ENCODE data around the gene LBX2.

Gene LBX2

DNA sequence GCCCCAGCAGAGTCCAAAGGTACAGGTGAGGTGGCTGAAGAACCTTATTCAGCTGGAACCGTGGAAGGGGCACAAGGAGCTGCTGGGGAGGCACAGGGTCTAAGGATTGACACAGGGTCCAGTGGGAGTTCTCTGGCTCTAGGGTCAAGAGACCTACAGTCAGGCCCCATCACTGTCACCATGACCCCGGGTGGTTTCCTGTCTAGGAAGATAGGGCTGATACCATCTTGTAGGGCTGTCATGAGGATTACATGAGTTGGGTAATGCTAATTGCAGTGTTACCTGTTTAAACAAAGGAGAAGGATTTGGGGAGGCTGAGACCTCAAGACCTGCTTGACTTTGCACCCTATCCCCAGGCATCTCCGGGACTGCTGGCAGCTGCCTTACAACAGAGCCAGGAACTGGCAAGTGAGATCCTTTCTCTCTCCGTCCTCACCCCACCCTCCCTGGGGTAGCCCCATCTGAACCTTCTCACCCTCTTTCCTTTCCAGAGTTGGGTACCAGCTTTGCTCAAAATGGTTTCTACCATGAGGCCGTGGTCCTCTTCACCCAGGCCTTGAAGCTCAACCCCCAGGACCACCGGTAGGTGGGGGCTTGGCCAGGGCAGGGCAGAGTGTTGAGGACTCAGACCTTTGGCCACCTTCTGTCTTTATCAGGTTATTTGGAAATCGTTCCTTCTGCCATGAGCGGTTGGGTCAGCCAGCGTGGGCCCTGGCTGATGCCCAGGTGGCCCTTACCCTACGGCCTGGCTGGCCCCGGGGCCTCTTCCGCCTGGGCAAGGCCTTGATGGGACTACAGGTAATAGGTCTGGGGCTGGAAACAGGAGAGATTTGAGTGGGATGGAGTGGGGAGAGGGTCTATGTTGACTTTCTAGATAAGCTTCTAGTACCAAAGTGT, 7.5 kb downstream of the LBX2 start:
- TF ChIP-seq GATA3 (IDR thresholded peaks at IDR 0.05; ENCODE audit: low read depth, low read length) (no peak), GATA2 (IDR thresholded peaks at IDR 0.05; ENCODE audit: low read depth, low read length) (no peak)

DNA sequence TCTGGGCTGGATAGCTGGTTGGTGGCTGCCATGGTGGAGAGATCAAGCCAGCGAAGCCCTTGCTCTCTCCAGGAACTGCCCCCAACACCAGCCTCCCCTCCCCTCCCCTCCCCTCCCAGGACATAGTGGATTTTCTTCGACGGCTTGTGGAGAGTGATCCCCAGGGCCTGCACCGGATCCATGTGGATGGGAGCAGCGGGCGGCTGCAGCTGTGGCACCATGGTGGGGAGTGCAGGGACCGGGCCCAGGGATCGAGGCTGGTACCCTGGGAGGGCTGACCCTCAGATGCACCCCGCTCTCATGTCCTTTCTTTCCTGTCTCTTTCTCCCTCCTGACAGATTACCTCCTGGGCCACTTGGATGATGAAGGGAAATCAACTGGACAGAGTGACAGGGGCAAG, 9.5 kb downstream of the LBX2 start:
- TF ChIP-seq GATA2 (IDR thresholded peaks at IDR 0.05; ENCODE audit: low read depth, low read length) (no peak), GATA3 (IDR thresholded peaks at IDR 0.05; ENCODE audit: low read depth, low read length) (no peak)

- TF ChIP-seq GATA2 (IDR thresholded peaks at IDR 0.05; ENCODE audit: low read depth, low read length) (no peak), GATA3 (IDR thresholded peaks at IDR 0.05; ENCODE audit: low read depth, low read length) (no peak)
These were observed 10.5 kb downstream of the LBX2 start for GRCh38 chr2:74488643-74489481.

DNA sequence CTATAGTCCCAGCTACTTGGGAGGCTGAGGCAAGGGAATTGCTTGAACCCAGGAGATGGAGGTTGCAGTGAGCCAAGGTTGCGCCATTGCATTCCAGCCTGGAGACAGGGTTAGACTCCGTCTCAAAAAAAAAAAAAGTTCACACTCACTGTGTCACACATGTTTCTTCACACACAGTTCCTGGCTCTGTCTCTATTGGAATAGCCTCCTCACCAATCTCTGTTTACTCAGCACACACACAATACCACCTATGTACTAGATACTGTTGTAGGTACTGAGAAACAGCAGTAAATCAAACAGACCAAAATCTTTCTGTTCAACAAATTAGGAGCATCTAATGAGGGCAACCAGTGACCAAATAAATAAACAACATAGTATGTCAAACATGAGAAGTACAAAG, 13.3 kb downstream of the LBX2 start:
- TF ChIP-seq GATA2 (IDR thresholded peaks at IDR 0.05; ENCODE audit: low read depth, low read length) (no peak), GATA3 (IDR thresholded peaks at IDR 0.05; ENCODE audit: low read depth, low read length) (no peak)

- TF ChIP-seq GATA3 (IDR thresholded peaks at IDR 0.05; ENCODE audit: low read depth, low read length) = no peak
- TF ChIP-seq GATA2 (IDR thresholded peaks at IDR 0.05; ENCODE audit: low read depth, low read length) = 0 out of 2 replicates have a peak, but pooled peaks have one; percentile 30
These were observed 16.4 kb downstream of the LBX2 start, which contains the start of the genes CCDC142 and TTC31 for GRCh38 chr2:74482801-74483674. CCDC142 (minus strand) TSS chr2:74482998; CDS start chr2:74482837, 161 bp downstream. TTC31 (plus strand) TSS chr2:74483081; CDS start chr2:74483096, 15 bp downstream.

DNA sequence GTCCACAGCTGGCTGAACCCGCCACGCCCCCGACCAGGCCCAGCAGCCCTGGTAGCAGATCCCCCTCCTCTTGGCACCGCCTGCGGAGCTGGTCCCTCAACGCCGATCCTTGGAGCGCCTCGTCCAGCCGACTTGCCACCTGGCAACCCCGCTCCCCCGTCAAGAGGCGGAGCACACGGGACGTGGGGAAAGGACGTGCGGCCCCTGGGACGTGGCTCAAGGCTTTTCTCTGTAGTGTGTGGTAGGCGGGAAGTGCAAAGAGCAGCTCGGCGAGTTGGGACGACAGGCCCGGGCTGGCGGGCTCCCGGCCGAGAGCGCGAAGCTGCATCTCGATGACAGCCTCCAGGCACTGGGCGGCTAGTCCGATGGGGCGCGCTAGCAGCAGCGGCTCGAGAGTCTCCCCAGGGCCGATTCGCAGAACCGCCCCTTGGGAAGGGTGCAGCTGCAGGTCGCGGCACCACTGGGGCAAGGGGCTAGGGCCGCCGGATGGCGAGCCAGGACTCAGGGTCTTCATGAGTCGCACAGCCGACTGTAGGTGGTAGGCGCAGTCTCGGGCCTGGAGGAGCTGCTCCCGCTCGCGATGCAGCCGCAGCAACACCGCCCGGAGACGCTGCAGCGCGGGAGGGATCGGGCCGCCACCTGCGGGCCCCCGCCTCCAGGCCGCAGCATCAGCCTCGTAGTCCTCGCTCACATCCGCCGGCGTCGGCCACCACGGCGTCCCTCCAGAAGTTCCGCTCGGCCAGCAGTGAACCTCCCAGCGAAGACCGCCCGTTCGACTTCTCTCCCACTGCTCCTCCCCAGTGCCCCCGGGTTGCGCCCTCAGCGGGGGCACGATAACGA, 17.2 kb downstream of the LBX2 start:
- TF ChIP-seq GATA3 (IDR thresholded peaks at IDR 0.05; ENCODE audit: low read depth, low read length) (no peak), GATA2 (IDR thresholded peaks at IDR 0.05; ENCODE audit: low read depth, low read length) (no peak)

- no peak for TF ChIP-seq GATA2 (IDR thresholded peaks at IDR 0.05; ENCODE audit: low read depth, low read length)
- no peak for TF ChIP-seq GATA3 (IDR thresholded peaks at IDR 0.05; ENCODE audit: low read depth, low read length)
These were observed 18.0 kb downstream of the LBX2 start for GRCh38 chr2:74481431-74481830.

DNA sequence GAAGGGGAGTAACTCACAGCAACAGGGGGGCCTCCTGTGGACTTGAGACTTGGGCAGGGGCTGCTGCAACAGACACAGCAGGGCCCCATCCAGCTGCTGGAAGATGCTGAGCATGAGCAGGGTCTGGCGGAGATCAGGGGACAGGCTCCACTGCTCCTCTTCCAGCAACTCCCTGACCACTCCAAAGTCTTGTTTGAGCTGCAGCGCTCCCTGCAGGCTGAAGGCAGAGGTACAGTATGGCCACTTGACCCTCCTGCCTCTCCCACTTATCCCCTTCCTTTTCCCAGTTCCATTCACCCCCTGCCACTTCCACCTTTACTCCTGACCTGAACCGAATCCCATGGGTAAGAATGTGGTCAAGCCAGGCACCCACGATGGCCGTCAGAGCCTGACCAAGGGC, 24.5 kb downstream of the LBX2 start:
- TF ChIP-seq GATA3 (IDR thresholded peaks at IDR 0.05; ENCODE audit: low read depth, low read length) (no peak), GATA2 (IDR thresholded peaks at IDR 0.05; ENCODE audit: low read depth, low read length) (no peak)

DNA sequence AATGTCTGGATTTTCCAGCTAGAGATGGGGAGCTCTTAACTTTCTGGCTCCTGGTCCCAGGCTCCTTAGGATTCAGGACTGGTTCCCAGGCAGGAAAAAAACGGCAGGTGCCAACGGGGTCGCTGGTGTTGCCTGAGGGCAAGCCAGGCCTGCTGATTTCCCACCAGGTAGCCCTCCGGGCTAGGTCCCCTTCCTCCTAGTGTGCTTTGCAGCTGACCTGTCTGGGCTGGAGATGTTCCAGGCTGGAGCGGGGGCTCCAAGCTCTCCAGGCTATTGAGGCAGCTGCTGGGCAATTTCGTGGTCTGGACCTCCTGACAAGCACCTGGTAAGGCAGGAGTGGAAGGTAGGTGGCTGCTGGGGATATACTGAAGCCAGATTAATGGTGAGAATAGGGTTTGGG, 24.9 kb downstream of the LBX2 start:
- TF ChIP-seq GATA2 (IDR thresholded peaks at IDR 0.05; ENCODE audit: low read depth, low read length) (no peak), GATA3 (IDR thresholded peaks at IDR 0.05; ENCODE audit: low read depth, low read length) (no peak)

GRCh38 chr2:74472945-74473258, 26.5 kb downstream of the LBX2 start:
- TF ChIP-seq GATA2 (IDR thresholded peaks at IDR 0.05; ENCODE audit: low read depth, low read length) (no peak), GATA3 (IDR thresholded peaks at IDR 0.05; ENCODE audit: low read depth, low read length) (no peak)

GRCh38 chr2:74472086-74472944, 27.1 kb downstream of the LBX2 start, which contains the start of gene MRPL53:
MRPL53 (minus strand) TSS chr2:74472680; CDS start chr2:74472660, 20 bp downstream.
- TF ChIP-seq GATA2 (IDR thresholded peaks at IDR 0.05; ENCODE audit: low read depth, low read length) = peak; percentile 17; the same call in 1 of the 2 replicates
- TF ChIP-seq GATA3 (IDR thresholded peaks at IDR 0.05; ENCODE audit: low read depth, low read length) = no peak
